Measurements from ENCODE around the gene SETDB1.

DNA sequence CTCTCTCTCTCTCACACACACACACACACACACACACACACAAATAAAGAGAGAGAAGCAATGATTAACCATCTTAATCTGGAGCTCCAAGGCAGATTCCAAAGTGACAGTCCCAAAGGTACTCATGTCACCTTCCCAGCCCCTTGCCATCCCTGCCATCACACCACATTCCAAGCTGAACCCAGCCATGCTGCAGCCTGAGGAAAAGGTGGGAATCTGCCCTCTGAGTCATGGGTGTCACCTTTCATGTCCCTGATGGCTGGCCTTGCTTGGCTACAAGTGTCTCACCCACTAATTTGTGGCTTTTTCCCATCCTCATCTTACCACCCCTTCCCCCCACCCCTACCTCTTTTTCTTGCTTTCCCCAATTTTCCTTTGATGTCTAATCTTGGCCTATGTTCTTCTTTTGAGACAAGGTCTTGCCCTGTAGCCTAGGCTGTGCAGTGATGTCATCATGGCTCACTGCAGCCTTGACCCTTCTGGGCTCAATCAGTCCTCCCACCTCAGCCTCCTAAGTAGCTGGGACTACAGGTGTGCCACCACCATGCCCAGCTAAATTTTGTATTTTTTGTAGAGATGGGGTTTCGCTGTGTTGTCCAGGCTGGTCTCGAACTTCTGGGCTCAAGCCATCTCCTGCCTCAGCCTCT, 59.1 kb downstream of the SETDB1 start:
- TF ChIP-seq, protein P1, sequence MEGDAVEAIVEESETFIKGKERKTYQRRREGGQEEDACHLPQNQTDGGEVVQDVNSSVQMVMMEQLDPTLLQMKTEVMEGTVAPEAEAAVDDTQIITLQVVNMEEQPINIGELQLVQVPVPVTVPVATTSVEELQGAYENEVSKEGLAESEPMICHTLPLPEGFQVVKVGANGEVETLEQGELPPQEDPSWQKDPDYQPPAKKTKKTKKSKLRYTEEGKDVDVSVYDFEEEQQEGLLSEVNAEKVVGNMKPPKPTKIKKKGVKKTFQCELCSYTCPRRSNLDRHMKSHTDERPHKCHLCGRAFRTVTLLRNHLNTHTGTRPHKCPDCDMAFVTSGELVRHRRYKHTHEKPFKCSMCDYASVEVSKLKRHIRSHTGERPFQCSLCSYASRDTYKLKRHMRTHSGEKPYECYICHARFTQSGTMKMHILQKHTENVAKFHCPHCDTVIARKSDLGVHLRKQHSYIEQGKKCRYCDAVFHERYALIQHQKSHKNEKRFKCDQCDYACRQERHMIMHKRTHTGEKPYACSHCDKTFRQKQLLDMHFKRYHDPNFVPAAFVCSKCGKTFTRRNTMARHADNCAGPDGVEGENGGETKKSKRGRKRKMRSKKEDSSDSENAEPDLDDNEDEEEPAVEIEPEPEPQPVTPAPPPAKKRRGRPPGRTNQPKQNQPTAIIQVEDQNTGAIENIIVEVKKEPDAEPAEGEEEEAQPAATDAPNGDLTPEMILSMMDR (IDR thresholded peaks at IDR 0.05) = no peak
- TF ChIP-seq POLR2AphosphoS5 (IDR thresholded peaks at IDR 0.05) (no peak), EP300 (IDR thresholded peaks at IDR 0.05; ENCODE audit: low read depth) (no peak)

Measured in transverse colon (tissue), 4 donors.